DOHH2 (cell line): Measurements from ENCODE around the gene RNU1-1.
"Not testable (repeated sequence)": the region's sequence is repeated elsewhere in the genome, so short reads cannot be mapped to it uniquely, and the experiment has no call there.

Experiments
- EZH2phosphoT487 ChIP-seq: fragments of 200-600 bp; sonication (generic); IDR thresholded peaks from 2 replicates; pipeline ENCODE4 v1.6.1; 2017; ENCODE audit warnings: borderline replicate concordance, mild to moderate bottlenecking, antibody characterized with exemption, low read length, moderate library complexity, mixed read lengths
- TF ChIP-seq, protein P1 (sequence below): fragments of 200-600 bp; sonication (generic); IDR thresholded peaks from one replicate; pipeline ENCODE4 v1.5.1; 2014; ENCODE audit warnings: antibody characterized with exemption, mild to moderate bottlenecking, low read depth, low read length; ENCODE audit not compliant: poor library complexity, severe bottlenecking

DNA sequence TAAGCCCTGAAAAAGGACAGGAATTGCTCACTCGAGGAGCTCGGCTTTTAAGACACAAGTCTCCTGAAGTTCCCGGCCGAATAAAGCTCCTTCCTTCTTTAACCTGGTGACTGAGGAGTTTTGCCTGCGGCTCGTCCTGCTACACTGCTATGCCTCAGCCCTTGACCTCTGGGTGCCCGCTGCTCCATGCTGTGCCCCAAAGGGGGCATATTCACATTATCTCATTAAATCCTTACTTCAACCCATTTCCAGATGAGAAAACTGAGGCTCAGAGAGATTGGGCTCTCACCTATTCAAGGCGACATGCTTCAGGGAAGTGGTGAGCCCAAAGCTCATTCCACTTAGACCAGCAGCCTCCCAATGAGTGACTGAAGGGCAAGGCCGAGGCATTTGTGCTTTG lies 20.4 kb downstream of the RNU1-1 start:
- TF ChIP-seq, protein P1, sequence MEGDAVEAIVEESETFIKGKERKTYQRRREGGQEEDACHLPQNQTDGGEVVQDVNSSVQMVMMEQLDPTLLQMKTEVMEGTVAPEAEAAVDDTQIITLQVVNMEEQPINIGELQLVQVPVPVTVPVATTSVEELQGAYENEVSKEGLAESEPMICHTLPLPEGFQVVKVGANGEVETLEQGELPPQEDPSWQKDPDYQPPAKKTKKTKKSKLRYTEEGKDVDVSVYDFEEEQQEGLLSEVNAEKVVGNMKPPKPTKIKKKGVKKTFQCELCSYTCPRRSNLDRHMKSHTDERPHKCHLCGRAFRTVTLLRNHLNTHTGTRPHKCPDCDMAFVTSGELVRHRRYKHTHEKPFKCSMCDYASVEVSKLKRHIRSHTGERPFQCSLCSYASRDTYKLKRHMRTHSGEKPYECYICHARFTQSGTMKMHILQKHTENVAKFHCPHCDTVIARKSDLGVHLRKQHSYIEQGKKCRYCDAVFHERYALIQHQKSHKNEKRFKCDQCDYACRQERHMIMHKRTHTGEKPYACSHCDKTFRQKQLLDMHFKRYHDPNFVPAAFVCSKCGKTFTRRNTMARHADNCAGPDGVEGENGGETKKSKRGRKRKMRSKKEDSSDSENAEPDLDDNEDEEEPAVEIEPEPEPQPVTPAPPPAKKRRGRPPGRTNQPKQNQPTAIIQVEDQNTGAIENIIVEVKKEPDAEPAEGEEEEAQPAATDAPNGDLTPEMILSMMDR = not testable (repeated sequence)
- TF ChIP-seq EZH2phosphoT487 = not testable (repeated sequence)
